Stomach smooth muscle (tissue), 2 donors: ENCODE results near the gene DNM2.

Experiments
- H3K27ac ChIP-seq: one replicate; pipeline ENCODE4 v1.7.0; 2013; ENCODE audit warnings: mild to moderate bottlenecking, low read length, inconsistent platforms
- H3K27me3 ChIP-seq, 2 donors: one replicate each; pipeline ENCODE4 v1.7.0; 2013; ENCODE audit warnings: low read length in 2 of 2; ENCODE audit not compliant: insufficient read depth in 2 of 2, control insufficient read depth in 1 of 2
- H3K36me3 ChIP-seq, 2 donors: one replicate each; pipeline ENCODE4 v1.7.0; 2013; ENCODE audit warnings: low read length in 2 of 2; ENCODE audit not compliant: control insufficient read depth in 2 of 2, insufficient read depth in 2 of 2
- H3K4me1 ChIP-seq: one replicate; pipeline ENCODE4 v1.7.0; 2013; ENCODE audit warnings: low read length; ENCODE audit not compliant: control insufficient read depth, insufficient read depth
- H3K4me3 ChIP-seq, 2 donors: one replicate each; pipeline ENCODE4 v1.7.0; 2013; ENCODE audit warnings: low read length in 2 of 2
- H3K9ac ChIP-seq, 2 donors: one replicate each; pipeline ENCODE4 v1.7.0; 2013; ENCODE audit warnings: low read length in 2 of 2, mild to moderate bottlenecking in 1 of 2
- H3K9me3 ChIP-seq, 2 donors: one replicate each; pipeline ENCODE4 v1.7.0; 2013; ENCODE audit warnings: low read length in 2 of 2; ENCODE audit not compliant: control insufficient read depth in 2 of 2
- donor health status: healthy.
- donor health status: Pancreatic carcinoma.

Gene DNM2

GRCh38 chr19:10708291-10708690 is 9.6 kb upstream of the DNM2 start:
- H3K36me3 ChIP-seq = peaks cover 5 to 6% of the 10 kb centered on the region in 2 donors
- H3K27me3 ChIP-seq = no peaks in the 10 kb centered on the region
- no peak overlapping the region for H3K4me3 ChIP-seq
- H3K9ac ChIP-seq = no peak overlapping the region
- no peaks in the 10 kb centered on the region for H3K9me3 ChIP-seq
- H3K4me1 ChIP-seq = peaks cover 2% of the 10 kb centered on the region
- H3K27ac ChIP-seq = no peak overlapping the region

GRCh38 chr19:10712045-10712444 is 5.8 kb upstream of the DNM2 start:
- Histone ChIP-seq H3K9me3 (no peaks in the 10 kb centered on the region), H3K27me3 (no peaks in the 10 kb centered on the region), H3K36me3 (peaks cover 8% of the 10 kb centered on the region in 2 donors), H3K4me1 (peaks cover 5% of the 10 kb centered on the region), H3K4me3 (no peak overlapping the region), H3K9ac (no peak overlapping the region), H3K27ac (no peak overlapping the region)

DNA sequence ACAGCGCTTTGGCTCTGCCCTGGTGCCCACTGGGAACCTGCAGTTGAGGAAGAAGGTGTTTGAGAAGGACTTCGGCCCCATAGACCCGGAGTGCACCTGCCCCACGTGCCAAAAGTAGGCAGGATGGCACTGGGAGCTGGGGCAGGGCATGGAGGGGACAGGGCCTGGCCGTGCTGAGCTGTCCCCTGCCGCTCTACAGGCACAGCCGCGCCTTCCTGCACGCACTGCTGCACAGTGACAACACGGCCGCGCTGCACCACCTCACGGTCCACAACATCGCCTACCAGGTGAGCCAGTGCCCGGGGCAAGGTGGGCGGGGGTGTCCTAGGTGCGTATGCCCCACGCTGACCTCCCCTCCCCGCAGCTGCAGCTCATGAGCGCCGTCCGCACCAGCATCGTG is 5.1 kb upstream of the DNM2 start:
- Histone ChIP-seq H3K27me3 (no peaks in the 10 kb centered on the region), H3K4me3 (no peak overlapping the region), H3K9ac (no peak overlapping the region), H3K27ac (no peak overlapping the region), H3K4me1 (peaks cover 7% of the 10 kb centered on the region), H3K36me3 (peaks cover 8% of the 10 kb centered on the region in 2 donors), H3K9me3 (no peaks in the 10 kb centered on the region)

DNA sequence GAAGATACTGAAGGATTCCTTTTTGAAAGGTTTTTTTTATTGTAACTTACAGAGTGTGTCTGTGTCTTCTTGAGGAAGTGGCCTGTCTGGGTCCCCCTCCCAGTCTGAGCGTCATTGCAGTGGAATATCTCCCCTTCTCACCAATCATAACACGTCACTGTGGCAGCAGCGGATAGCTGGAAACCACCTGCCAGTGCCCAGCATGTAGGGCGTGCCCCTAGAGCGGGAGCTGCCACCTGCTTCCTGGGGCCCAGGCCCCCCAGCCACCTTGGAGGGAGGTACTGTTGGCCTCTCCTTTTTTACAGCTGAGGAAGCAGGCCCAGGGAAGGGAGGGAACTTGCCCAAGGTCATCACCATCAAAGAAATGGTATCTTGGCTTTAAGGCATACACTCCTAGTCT is 4.6 kb upstream of the DNM2 start:
- Histone ChIP-seq H3K36me3 (peaks cover 7 to 8% of the 10 kb centered on the region in 2 donors), H3K9ac (no peak overlapping the region), H3K4me3 (no peak overlapping the region)

GRCh38 chr19:10717054-10717355 is 874 bp upstream of the DNM2 start:
- peak overlapping the region; percentile 56 to 67 for H3K4me3 ChIP-seq
- peaks cover 29% of the 10 kb centered on the region for H3K4me1 ChIP-seq
- peak overlapping the region; percentile 53 for H3K27ac ChIP-seq
- H3K36me3 ChIP-seq = peaks cover 8% of the 10 kb centered on the region in 2 donors
- no peaks in the 10 kb centered on the region for H3K9me3 ChIP-seq
- peak overlapping the region; percentile 3 to 21 for H3K9ac ChIP-seq
- no peaks in the 10 kb centered on the region for H3K27me3 ChIP-seq

More for the DNA sequence above, 4.6 kb upstream of the DNM2 start:
- H3K9me3 ChIP-seq = no peaks in the 10 kb centered on the region
- H3K27me3 ChIP-seq = no peaks in the 10 kb centered on the region
- peaks cover 7% of the 10 kb centered on the region for H3K4me1 ChIP-seq
- H3K27ac ChIP-seq = no peak overlapping the region

DNA sequence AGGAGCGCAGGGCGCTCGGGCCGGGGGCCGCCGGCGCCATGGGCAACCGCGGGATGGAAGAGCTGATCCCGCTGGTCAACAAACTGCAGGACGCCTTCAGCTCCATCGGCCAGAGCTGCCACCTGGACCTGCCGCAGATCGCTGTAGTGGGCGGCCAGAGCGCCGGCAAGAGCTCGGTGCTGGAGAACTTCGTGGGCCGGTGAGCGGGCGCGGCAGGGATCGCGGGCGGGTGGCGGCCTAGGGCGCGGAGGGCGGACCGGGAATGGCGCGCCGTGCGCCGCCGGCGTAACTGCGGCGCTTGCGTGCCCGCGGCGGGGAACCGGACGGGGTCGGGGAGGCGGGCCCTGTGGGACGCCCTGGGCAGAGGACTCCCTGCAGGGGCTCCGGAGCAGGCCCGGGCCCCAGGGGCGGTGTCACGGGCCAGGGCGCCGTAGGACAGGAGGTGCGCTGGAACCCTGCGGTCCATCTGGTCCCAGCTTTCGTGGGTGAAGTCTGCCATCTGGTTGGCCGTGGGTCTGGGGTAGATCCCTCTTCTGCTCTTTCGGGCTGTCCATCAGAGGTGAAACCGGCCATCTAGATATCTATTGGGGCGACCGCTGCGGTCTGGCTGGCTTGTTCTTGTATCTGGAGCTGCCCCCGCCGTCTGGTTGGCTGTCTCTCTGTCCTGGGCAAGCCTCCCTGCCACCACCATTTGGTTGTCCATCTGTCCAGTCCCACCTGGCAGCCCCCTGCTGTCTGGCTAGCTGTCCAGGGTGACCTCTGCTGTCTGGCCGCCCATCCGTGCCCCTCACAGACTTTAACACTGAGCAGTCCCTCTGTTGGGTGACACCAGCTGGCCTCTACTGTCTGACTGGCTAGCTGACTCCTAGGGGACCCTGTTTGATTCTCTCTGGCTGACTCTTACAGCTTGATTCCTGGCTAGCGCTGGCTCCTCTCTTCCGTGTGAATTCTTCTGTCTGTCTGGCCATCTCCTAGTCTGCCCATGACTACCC is 622 bp downstream of the DNM2 start:
- peak overlapping the region; percentile 86 to 87 for H3K9ac ChIP-seq
- peak overlapping the region; percentile 86 to 89 for H3K4me3 ChIP-seq
- peaks cover under 1 to 4% of the 10 kb centered on the region in 2 donors for H3K36me3 ChIP-seq
- peaks cover 29% of the 10 kb centered on the region for H3K4me1 ChIP-seq
- H3K27me3 ChIP-seq = no peaks in the 10 kb centered on the region
- H3K27ac ChIP-seq = peak overlapping the region; percentile 62
- H3K9me3 ChIP-seq = no peaks in the 10 kb centered on the region

GRCh38 chr19:10719466-10719961 is 1.6 kb downstream of the DNM2 start:
- no peaks in the 10 kb centered on the region for H3K27me3 ChIP-seq
- H3K9ac ChIP-seq = peak overlapping the region; percentile 86 to 87
- H3K36me3 ChIP-seq = peaks cover 0 to 4% of the 10 kb centered on the region in 2 donors
- H3K4me1 ChIP-seq = peaks cover 29% of the 10 kb centered on the region
- H3K9me3 ChIP-seq = no peaks in the 10 kb centered on the region
- H3K4me3 ChIP-seq = peak overlapping the region; percentile 86 to 89
- peak overlapping the region; percentile 62 for H3K27ac ChIP-seq

DNA sequence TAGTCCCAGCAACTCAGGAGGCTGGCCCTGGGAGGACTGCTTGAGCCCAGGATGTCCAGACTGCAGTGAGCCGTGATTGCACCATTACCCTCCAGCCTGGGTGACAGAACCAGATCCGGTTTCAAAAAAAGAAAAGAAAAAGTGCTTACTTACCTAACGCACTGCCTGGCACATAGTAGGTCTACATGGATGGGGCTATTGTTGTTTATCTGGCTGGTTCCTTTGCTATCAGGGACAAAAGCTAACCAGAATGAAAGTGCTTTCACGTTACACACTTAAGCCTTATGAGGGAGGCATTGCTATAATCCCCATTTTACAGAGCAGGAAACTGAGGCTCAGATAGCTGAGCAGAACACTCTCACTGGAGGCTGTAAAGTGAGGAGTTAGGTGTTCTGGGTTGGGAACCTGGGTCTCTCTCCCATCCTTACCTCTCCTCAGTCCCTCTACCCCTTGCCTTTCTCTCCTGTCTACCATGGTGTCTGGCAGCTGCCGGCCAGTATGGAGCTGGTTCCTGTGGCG is 2.8 kb downstream of the DNM2 start:
- H3K9me3 ChIP-seq = no peaks in the 10 kb centered on the region
- peak overlapping the region in 1 of 2 donors; percentile 3 for H3K4me3 ChIP-seq
- peaks cover 0 to 2% of the 10 kb centered on the region in 2 donors for H3K36me3 ChIP-seq
- no peak overlapping the region for H3K9ac ChIP-seq
- no peak overlapping the region for H3K27ac ChIP-seq
- peaks cover 31% of the 10 kb centered on the region for H3K4me1 ChIP-seq
- H3K27me3 ChIP-seq = no peaks in the 10 kb centered on the region

GRCh38 chr19:10723591-10723990 is 5.7 kb downstream of the DNM2 start:
- Histone ChIP-seq H3K27me3 (no peaks in the 10 kb centered on the region), H3K9ac (no peak overlapping the region), H3K4me3 (no peak overlapping the region), H3K27ac (no peak overlapping the region), H3K4me1 (peaks cover 27% of the 10 kb centered on the region), H3K9me3 (no peaks in the 10 kb centered on the region), H3K36me3 (peaks cover 0 to 2% of the 10 kb centered on the region in 2 donors)

- H3K36me3 ChIP-seq = peaks cover 0 to 2% of the 10 kb centered on the region in 2 donors
- no peaks in the 10 kb centered on the region for H3K9me3 ChIP-seq
- H3K27me3 ChIP-seq = no peaks in the 10 kb centered on the region
- H3K9ac ChIP-seq = no peak overlapping the region
- H3K4me1 ChIP-seq = peaks cover 17% of the 10 kb centered on the region
- no peak overlapping the region for H3K27ac ChIP-seq
- no peak overlapping the region for H3K4me3 ChIP-seq
These were observed 6.7 kb downstream of the DNM2 start for GRCh38 chr19:10724573-10725071.
